Measurements from ENCODE around the gene RBBP9.
"Not testable (repeated sequence)": the region's sequence is repeated elsewhere in the genome, so short reads cannot be mapped to it uniquely, and the experiment has no call there.

Gene RBBP9

GRCh38 chr20:18504479-18505060 lies 7.5 kb upstream of the RBBP9 start:
- peak in 7 of 14 donors; percentile 4 to 32 (median 5) for DNase-seq

GRCh38 chr20:18501672-18502071 lies 4.6 kb upstream of the RBBP9 start:
- not testable (repeated sequence) for DNase-seq

- DNase-seq, result no peak
Observed at GRCh38 chr20:18497603-18498002, 578 bp upstream of the RBBP9 start.

- DNase-seq, result peak in 1 of 14 donors; percentile 5
Observed at GRCh38 chr20:18496042-18496441, 983 bp downstream of the RBBP9 start.

GRCh38 chr20:18488301-18488700 lies 8.7 kb downstream of the RBBP9 start:
- no peak for DNase-seq

GRCh38 chr20:18481596-18481995 lies 15.4 kb downstream of the RBBP9 start:
- DNase-seq, result no peak

GRCh38 chr20:18477821-18478220 lies 19.2 kb downstream of the RBBP9 start:
- DNase-seq, result no peak

- no peak for DNase-seq
Observed at GRCh38 chr20:18477218-18477617, 19.8 kb downstream of the RBBP9 start.

- DNase-seq, result peak; percentile 63 to 99 (median 96)
Observed at GRCh38 chr20:18466894-18467730, 29.9 kb downstream of the RBBP9 start, which contains the start of the genes DZANK1 and POLR3F. Gene DZANK1 (minus strand): TSS chr20:18467030. CDS start chr20:18465358, 1,672 bp downstream. Gene POLR3F (plus strand): TSS chr20:18467390. CDS start chr20:18467507, 117 bp downstream.

- no peak for DNase-seq
Observed at GRCh38 chr20:18466574-18466893, 30.5 kb downstream of the RBBP9 start.

- no peak for DNase-seq
Observed at GRCh38 chr20:18465536-18466200, 31.4 kb downstream of the RBBP9 start.

GRCh38 chr20:18456600-18456999 lies 40.4 kb downstream of the RBBP9 start:
- no peak for DNase-seq

GRCh38 chr20:18443886-18444285 lies 53.1 kb downstream of the RBBP9 start:
- no peak for DNase-seq

GRCh38 chr20:18440403-18440802 lies 56.6 kb downstream of the RBBP9 start:
- DNase-seq, result no peak

GRCh38 chr20:18436847-18437246 lies 60.2 kb downstream of the RBBP9 start:
- DNase-seq, result no peak

Data from C1 segment of cervical spinal cord (tissue), 14 donors.